GM12874 (cell line): ENCODE results near the gene ZBTB40.

Source experiments
- TF ChIP-seq, protein P1 (sequence below): IDR thresholded peaks from 2 replicates; pipeline ENCODE4 v1.5.1; 2011; ENCODE audit warnings: low read depth, mild to moderate bottlenecking, control low read depth, low read length, moderate library complexity; ENCODE audit not compliant: insufficient read depth

The ZBTB40 gene

DNA sequence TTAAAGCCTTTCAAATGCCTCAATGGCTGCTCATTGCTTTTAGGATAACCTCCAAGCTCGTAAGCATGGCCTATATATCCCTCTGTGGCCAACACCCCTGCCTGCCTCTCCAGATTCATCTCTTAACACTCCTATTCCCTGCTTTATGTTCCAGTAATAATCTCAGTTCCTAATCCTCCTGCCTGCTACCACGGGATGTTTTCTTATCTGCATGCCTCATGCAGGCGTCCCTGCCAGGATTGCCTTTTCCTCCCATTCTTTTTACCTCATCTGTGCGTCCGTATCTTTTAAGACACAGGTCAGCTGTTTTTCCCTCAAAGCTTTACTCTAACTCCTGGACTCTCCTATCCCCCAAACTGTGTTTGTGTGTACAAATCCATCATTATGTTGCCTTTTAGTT, 36.1 kb downstream of the ZBTB40 start:
- TF ChIP-seq, protein P1, sequence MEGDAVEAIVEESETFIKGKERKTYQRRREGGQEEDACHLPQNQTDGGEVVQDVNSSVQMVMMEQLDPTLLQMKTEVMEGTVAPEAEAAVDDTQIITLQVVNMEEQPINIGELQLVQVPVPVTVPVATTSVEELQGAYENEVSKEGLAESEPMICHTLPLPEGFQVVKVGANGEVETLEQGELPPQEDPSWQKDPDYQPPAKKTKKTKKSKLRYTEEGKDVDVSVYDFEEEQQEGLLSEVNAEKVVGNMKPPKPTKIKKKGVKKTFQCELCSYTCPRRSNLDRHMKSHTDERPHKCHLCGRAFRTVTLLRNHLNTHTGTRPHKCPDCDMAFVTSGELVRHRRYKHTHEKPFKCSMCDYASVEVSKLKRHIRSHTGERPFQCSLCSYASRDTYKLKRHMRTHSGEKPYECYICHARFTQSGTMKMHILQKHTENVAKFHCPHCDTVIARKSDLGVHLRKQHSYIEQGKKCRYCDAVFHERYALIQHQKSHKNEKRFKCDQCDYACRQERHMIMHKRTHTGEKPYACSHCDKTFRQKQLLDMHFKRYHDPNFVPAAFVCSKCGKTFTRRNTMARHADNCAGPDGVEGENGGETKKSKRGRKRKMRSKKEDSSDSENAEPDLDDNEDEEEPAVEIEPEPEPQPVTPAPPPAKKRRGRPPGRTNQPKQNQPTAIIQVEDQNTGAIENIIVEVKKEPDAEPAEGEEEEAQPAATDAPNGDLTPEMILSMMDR: no peak

DNA sequence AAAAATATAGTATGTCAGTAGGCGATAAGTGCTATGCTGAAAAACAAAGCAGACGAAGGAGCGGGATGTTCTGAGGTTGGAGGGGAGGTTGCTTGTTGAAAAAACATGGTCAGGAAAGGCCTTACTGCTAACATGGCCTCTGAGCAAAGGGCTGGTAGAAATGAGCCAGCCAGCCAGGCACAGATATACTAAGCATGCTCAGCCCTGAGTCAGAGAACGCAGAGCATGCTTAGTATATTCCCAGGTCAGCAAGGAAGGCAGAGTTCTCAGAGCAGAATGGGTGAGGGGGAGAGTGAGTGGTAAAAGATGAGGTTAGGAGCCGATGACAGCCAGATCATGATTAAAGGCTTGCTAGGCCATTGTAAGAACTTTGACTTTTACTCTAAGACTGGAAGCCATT, 36.7 kb downstream of the ZBTB40 start:
- TF ChIP-seq, protein P1: no peak

DNA sequence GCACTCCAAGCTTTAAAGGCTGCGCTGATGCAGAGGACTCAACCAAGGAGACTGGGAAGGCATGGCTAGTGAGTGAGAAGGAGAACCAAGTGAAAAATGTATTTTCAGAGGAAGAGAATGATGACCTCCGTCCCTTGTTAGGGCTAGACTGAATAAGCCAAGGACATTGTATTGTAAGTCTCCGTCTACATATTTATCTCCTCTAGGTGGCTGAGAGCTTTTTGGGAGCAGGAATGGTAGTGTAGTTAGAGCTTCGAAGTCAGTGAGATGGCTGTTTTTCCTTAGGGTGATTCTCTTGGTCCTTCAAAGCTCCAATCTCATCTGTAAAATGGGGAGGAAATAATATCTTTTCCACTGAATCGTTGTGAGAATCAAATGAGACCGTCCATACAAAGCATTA, 37.6 kb downstream of the ZBTB40 start:
- TF ChIP-seq, protein P1: no peak

DNA sequence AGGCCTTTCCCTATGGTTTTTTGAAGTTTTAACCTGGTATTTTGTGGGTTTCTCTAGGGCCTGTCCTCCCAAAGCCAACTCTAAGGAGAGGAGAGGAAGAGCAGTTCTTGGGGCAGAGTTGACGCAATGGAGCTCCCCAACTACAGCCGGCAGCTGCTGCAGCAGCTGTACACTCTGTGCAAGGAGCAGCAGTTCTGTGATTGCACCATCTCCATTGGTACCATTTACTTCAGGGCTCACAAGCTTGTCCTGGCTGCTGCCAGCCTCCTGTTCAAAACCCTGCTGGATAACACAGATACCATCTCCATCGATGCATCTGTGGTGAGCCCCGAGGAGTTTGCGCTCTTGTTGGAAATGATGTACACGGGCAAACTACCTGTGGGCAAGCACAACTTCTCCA, 38.2 kb downstream of the ZBTB40 start:
- TF ChIP-seq, protein P1: no peak

DNA sequence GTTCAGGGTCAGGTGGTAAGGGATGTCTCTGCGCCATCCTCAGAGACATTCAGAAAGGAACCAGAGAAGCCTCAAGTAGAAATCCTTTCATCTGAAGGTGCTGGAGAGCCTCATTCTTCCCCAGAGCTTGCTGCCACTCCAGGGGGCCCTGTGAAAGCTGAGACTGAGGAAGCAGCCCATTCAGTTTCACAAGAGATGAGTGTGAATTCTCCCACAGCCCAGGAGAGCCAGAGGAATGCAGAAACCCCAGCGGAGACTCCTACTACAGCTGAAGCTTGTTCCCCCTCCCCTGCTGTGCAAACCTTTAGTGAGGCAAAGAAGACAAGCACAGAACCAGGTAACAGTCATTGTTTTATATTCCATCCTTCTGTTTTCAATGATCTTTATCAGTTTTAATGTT, 38.7 kb downstream of the ZBTB40 start:
- TF ChIP-seq, protein P1: no peak

DNA sequence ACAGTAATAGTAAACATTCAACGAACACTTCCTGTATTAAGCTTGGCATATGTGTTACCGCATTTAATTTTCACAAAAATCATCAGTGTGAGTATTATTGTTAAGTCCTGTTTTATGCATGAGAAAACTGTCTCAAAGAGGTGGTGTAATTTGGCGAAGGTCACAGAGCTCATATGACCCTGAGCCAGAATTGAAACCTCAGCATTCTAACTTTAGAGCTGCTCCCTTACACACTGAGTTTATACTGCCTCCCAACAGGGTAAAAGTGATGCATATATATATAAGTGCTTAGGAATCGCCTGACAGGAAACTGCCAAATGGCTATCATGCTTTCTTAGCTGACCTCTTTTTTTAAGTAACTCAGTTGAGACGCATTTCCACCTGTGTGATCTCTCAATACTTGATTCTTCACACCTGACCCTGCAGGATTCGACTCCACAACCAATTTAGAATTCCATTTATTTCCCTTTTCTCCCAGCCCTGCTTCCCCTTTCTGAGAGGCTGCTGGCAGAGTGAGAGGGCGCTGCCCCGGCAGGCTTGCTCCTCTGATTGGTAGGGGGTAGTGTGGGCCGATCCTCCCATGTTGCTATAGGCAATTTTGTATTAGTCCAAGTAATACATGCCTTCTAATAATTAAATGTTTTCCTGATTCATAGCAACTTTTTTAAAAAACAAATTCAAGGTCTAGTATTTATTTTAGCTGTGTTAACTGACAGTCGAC, 40.5 kb downstream of the ZBTB40 start:
- TF ChIP-seq, protein P1: no peak

DNA sequence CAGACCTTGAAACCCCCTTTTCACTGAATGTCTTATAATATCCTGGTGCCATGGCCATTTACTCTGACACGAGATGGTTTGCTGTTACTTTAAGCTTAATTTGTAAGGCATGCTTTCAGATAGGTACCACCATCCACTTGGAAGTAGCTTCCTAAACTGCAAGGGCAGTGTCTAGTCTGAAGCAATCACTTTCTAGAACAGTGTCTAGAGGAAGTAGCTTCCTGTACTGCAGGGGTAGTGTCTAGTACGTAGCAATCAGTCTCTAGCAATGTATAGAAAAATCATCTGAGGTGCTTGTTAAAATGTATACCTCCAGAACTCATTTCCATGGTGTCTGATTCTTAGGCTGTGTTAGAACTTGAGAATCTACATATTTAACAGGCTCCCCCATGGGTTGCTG, 42.5 kb downstream of the ZBTB40 start:
- TF ChIP-seq, protein P1: no peak
